GM12878 (cell line): ENCODE results near the gene LRTM2. TPM values are rescaled to one million over a fixed set of nuclear protein-coding genes. Genes with fewer than 3 reads are reported as not detected.

ENCODE experiments used
- ATAC-seq: fragments of 200-7000 bp; cut with Tn5 transposase; 3 replicates; pipeline ENCODE4 v1.9.1; 2020; ENCODE audit warnings: mild to moderate bottlenecking, moderate library complexity
- BruUV-seq: library from RNA; stranded (reverse); fragments of 400-500 nt; replicated peaks from 2 replicates; lab custom pipeline; 2021; lab: Mats Ljungman, UMichigan
- CTCF ChIA-PET: fragments of 300-600 bp; sonication (Branson Sonifier 250); formaldehyde crosslinking; extraction: SDS; loops from one replicate; lab custom pipeline; 2021; ENCODE audit warnings: inconsistent platforms; lab: Yijun Ruan, JAX
- POLR2A ChIA-PET: fragments of 350-600 bp; formaldehyde crosslinking; extraction: SDS; loops from one replicate; lab custom pipeline; 2021; ENCODE audit warnings: inconsistent platforms; lab: Charles Lee
- RAD21 ChIA-PET: fragments of 300-600 bp; sonication (Branson Sonifier 250); formaldehyde crosslinking; loops from one replicate; lab custom pipeline; 2023; ENCODE audit warnings: antibody characterized with exemption; ENCODE audit not compliant: unreplicated experiment; lab: Charles Lee
- SMC1A ChIA-PET: fragments of 300-600 bp; sonication (Branson Sonifier 250); formaldehyde crosslinking; loops from one replicate; lab custom pipeline; 2023; ENCODE audit not compliant: unreplicated experiment, uncharacterized antibody; lab: Charles Lee
- DNase-seq: peaks from one replicate; pipeline ENCODE4 v3.0.0-alpha.2; 2011; ENCODE audit warnings: low read depth, low spot score
- FAIRE-seq: peaks from 3 replicates; lab custom pipeline; 2011; peaks lifted over from hg19 to GRCh38; lab: Jason Lieb, UNC
- H2AFZ ChIP-seq: 2 replicates; pipeline ENCODE4 v1.6.0; 2011; ENCODE audit warnings: low read depth, low read length, control low read depth; ENCODE audit not compliant: control insufficient read depth
- H3K27ac ChIP-seq: 2 replicates; pipeline ENCODE4 v1.5.1; 2011; ENCODE audit warnings: control low read depth; ENCODE audit not compliant: control insufficient read depth, insufficient read depth
- H3K27me3 ChIP-seq, 2 experiments: replicated peaks in 1 of 2; 2 replicates each; pipeline versions ENCODE4 v1.6.0 to v1.6.1; 2011; ENCODE audit warnings: low read length in 1 of 2; ENCODE audit not compliant: control insufficient read depth in 2 of 2, insufficient read depth in 2 of 2
- H3K36me3 ChIP-seq, 2 experiments: 2 replicates each; pipeline ENCODE4 v1.5.1; 2011; ENCODE audit warnings: low read length in 1 of 2; ENCODE audit not compliant: control insufficient read depth in 2 of 2, insufficient read depth in 2 of 2
- H3K4me1 ChIP-seq: 2 replicates; pipeline ENCODE4 v1.6.1; 2011; ENCODE audit warnings: mild to moderate bottlenecking, low read length, moderate library complexity, mixed read lengths; ENCODE audit not compliant: control insufficient read depth, insufficient read depth
- H3K4me2 ChIP-seq: 2 replicates; pipeline ENCODE4 v1.6.0; 2011; ENCODE audit warnings: control low read depth; ENCODE audit not compliant: control insufficient read depth, insufficient read depth
- H3K4me3 ChIP-seq: fragments of 200-600 bp; sonication (generic); 2 replicates; pipeline ENCODE4 v1.5.1; 2016
- H3K79me2 ChIP-seq: 2 replicates; pipeline ENCODE4 v1.6.0; 2011; ENCODE audit warnings: low read length; ENCODE audit not compliant: control insufficient read depth, insufficient read depth
- H3K9ac ChIP-seq: 2 replicates; pipeline ENCODE4 v1.8.0; 2011; ENCODE audit warnings: low read length, control low read depth, mixed read lengths; ENCODE audit not compliant: control insufficient read depth, insufficient read depth
- H3K9me3 ChIP-seq: replicated peaks from 3 replicates; pipeline ENCODE4 v1.5.1; 2011; ENCODE audit warnings: mild to moderate bottlenecking, low read length; ENCODE audit not compliant: control insufficient read depth, insufficient read depth
- H4K20me1 ChIP-seq: 2 replicates; pipeline ENCODE4 v1.6.0; 2011; ENCODE audit not compliant: control insufficient read depth, insufficient read depth
- CTCF ChIP-seq, 3 experiments: IDR thresholded peaks in 2 of 3; conservative IDR thresholded peaks in 1 of 3; 2 replicates each; pipeline ENCODE4 v1.5.1; 2011; ENCODE audit warnings: low read depth in 3 of 3, low read length in 3 of 3, mild to moderate bottlenecking in 3 of 3, control low read depth in 2 of 3, moderate library complexity in 2 of 3, inconsistent platforms in 1 of 3, mixed read lengths in 1 of 3; ENCODE audit not compliant: control insufficient read depth in 2 of 3, insufficient read depth in 1 of 3; ENCODE audit errors: extremely low read depth in 1 of 3
- NBN ChIP-seq: fragments of 450-650 bp; IDR thresholded peaks from 2 replicates; pipeline ENCODE4 v1.6.1; 2016
- STAT3 ChIP-seq: IDR thresholded peaks from 2 replicates; pipeline ENCODE4 v1.6.1; 2011; ENCODE audit warnings: low read depth, low read length, improper control_type of control experiment
- SUZ12 ChIP-seq: fragments of 200-600 bp; sonication (generic); IDR thresholded peaks from one replicate; pipeline ENCODE4 v1.6.1; 2018; ENCODE audit warnings: antibody characterized with exemption, mild to moderate bottlenecking; ENCODE audit not compliant: unreplicated experiment
- WGBS: methylation state at CpG from one replicate; pipeline ENCODE4 v1.1.6; 2016; ENCODE audit warnings: low lambda C conversion rate; ENCODE audit not compliant: insufficient replicate concordance, insufficient coverage; ENCODE audit errors: missing lambda C conversion rate; 5-methylcytosine and 5-hydroxymethylcytosine counted together
- in situ Hi-C: fragments of 300-500 bp; cut with MboI; formaldehyde crosslinking; loops from 9 replicates; pipeline ENCODE4 v1.14.3; 2018; ENCODE audit warnings: mixed read lengths
- intact Hi-C: fragments of 100-400 bp; cut with micrococcal nuclease; formaldehyde crosslinking; loops from one replicate; pipeline ENCODE4 v1.14.2; 2022; ENCODE audit not compliant: unreplicated experiment
- polyA plus RNA-seq, 11 experiments: library from polyadenylated mRNA; depleted of rRNA in 4 of 11; unstranded in 6 of 11; stranded (reverse) in 5 of 11; fragments of >200 nt; fragmentation: Nextera tagmentation in 4 of 11; fragmentation: Illumina TruSeq in 1 of 11; extraction: Ambion mirVana in 4 of 11; extraction: Trizol in 1 of 11; gene quantifications; 1 replicate in 1 of 11; 2 replicates in 10 of 11; pipeline versions ENCODE4 v1.2.1 to v1.2.3, GENCODE V29; 2011 to 2016; ENCODE audit warnings: inconsistent platforms in 2 of 11, missing spikeins in 2 of 11, low read depth in 1 of 11
- total RNA-seq, 4 experiments: library from RNA; depleted of rRNA in 3 of 4; stranded (reverse); fragments of >200 nt in 3 of 4; fragmentation: Illumina TruSeq in 1 of 4; extraction: Trizol in 1 of 4; gene quantifications; 2 replicates each; pipeline versions ENCODE4 v1.2.1 to v1.2.3, GENCODE V29; 2013 to 2021

The LRTM2 gene
- total and polyA plus RNA-seq, 10 of the 15 experiments (the other 5 are each of a cell fraction or from before 2014, with no cell fraction given): 0.05 TPM; not detected in 9

DNA sequence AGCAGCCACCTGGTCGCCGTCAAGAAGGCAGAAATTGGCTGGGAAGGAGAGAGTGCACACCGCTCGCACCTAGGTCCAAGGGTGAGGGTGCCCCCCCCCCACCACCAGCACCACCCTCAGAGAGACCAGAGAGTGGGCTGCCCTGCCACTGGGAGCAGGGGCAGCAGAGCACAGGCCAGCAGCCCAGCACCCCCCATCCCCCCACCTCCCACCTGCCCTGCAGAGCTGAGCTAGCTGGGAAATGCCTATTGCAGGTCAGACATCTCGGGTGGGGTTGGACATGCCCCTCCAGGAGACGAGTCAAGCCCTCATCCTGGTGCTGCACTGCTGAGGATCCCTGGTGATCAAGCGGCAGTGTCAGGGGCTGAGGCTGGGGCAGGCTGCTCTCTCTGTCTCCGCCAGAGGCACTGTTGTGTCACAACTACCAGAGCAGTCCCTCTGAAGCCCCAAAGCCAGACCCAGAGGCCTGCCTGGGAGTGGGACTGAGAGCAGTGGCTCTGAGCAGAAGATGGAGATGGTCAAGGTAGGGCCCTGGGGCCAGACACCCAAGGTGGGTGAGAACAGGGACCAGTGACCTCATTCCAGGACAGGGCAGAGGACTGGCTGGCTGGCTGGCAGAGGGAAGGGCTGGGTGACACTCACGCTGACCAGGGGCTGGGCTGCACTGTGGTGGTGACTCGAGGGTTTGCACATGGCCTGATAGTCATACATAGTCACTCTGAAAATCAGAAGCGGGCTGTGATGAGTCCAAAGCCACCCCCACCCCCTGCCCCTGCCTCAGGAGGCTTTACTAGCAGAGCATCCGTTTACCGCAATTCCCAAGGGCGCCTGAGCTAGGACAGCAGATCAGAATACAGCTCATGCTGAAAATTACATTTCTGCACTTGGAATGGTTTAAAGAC is 19.7 kb upstream of the LRTM2 start:
- BruUV-seq: no TSS peak
- no peak overlapping the region for H3K4me3 ChIP-seq

More for the DNA sequence above, 19.7 kb upstream of the LRTM2 start:
- FAIRE-seq: no peak
- no peaks in the 10 kb centered on the region for H3K27me3 ChIP-seq
- H3K27ac ChIP-seq: no peak overlapping the region
- ChIA-PET POLR2A (interaction anchor here (1.1 kb wide), 1 partner anchor 140 kb away, joined by 3 read pairs; no protein-coding TSS in a partner anchor), CTCF (interaction anchor here (0.6 to 6.5 kb wide), 9 partner anchors 11 to 234 kb away, joined by 3 to 106 read pairs (median 3); no protein-coding TSS in a partner anchor), SMC1A (interaction anchor here (0.7 to 2.8 kb wide), 7 partner anchors 123 to 141 kb away, joined by 3 to 16 read pairs (median 3); no protein-coding TSS in a partner anchor), RAD21 (interaction anchor here (0.6 to 6.5 kb wide), 5 partner anchors 9 to 218 kb away, joined by 3 to 69 read pairs (median 3); no protein-coding TSS in a partner anchor)
- no peaks in the 10 kb centered on the region for H3K9me3 ChIP-seq
- H3K9ac ChIP-seq: no peak overlapping the region
- H3K79me2 ChIP-seq: no peaks in the 10 kb centered on the region; the same call in 1 of the 2 replicates
- H3K4me2 ChIP-seq: no peak overlapping the region
- intact Hi-C loops (no loop called here), in situ Hi-C loops (no loop called here)
- no peak for TF ChIP-seq STAT3
- TF ChIP-seq NBN: no peak
- no peak for TF ChIP-seq SUZ12
- TF ChIP-seq CTCF (IDR thresholded peaks at IDR 0.05 in 2 of 3, conservative IDR thresholded peaks at IDR 0.05 in 1 of 3; ENCODE audit: control insufficient read depth in 2 of 3, extremely low read depth in 1 of 3, insufficient read depth in 1 of 3, low read depth in 3 of 3, low read length in 3 of 3): peak; percentile 15 to 59 (median 43); a peak in 3 of 6 replicates
- no peaks in the 10 kb centered on the region; a peak in 1 of 4 replicates for H3K36me3 ChIP-seq
- H2AFZ ChIP-seq: no peak overlapping the region
- peaks cover 4% of the 10 kb centered on the region; the same call in 1 of the 2 replicates for H3K4me1 ChIP-seq
- no peaks in the 10 kb centered on the region for H4K20me1 ChIP-seq
- 21% methylated on average over 14 of the region's 14 CpGs for WGBS
- ATAC-seq: peak; percentile 27
- DNase-seq: no peak
